Heart left ventricle (tissue), 16 donors: ENCODE measurements around the gene FNIP1. TPM values are rescaled to one million over a fixed set of nuclear protein-coding genes. Genes with fewer than 3 reads are reported as not detected.
A peak's percentile ranks its signal among the peaks of the same experiment; 100 is the strongest.

Source experiments
- ATAC-seq, 4 donors: fragments of 200-7000 bp; cut with Tn5 transposase; one replicate each; pipeline ENCODE4 v1.9.1; 2020 to 2022; ENCODE audit warnings: moderate library complexity in 4 of 4, mild to moderate bottlenecking in 3 of 4, moderate number of reproducible peaks in 1 of 4
- DNase-seq, 5 donors: peaks; one replicate each; pipeline ENCODE4 v3.0.0-alpha.2; 2020
- H3K27ac ChIP-seq, 12 donors: fragments of 200-600 bp; sonication (generic) in 4 of 12; one replicate each; pipeline versions ENCODE4 v1.5.0 to v1.8.0; 2016 to 2022; ENCODE audit warnings: mild to moderate bottlenecking in 2 of 12
- H3K27me3 ChIP-seq, 9 donors: fragments of 200-600 bp; sonication (generic) in 2 of 9; one replicate each; pipeline versions ENCODE4 v1.5.1 to v1.8.0; 2016 to 2022; ENCODE audit warnings: mild to moderate bottlenecking in 3 of 9
- H3K36me3 ChIP-seq, 9 donors: fragments of 200-600 bp; sonication (generic) in 2 of 9; one replicate each; pipeline versions ENCODE4 v1.5.0 to v1.8.0; 2018 to 2022; ENCODE audit warnings: mild to moderate bottlenecking in 2 of 9
- H3K4me1 ChIP-seq, 12 donors: fragments of 200-600 bp; sonication (generic) in 4 of 12; one replicate each; pipeline versions ENCODE4 v1.5.0 to v1.8.0; 2016 to 2022; ENCODE audit warnings: mild to moderate bottlenecking in 3 of 12
- H3K4me3 ChIP-seq, 12 donors: fragments of 200-600 bp; sonication (generic) in 4 of 12; one replicate each; pipeline versions ENCODE4 v1.5.0 to v1.8.0; 2017 to 2022; ENCODE audit warnings: mild to moderate bottlenecking in 9 of 12, moderate library complexity in 4 of 12
- H3K9me3 ChIP-seq, 12 donors: fragments of 200-600 bp; sonication (generic) in 4 of 12; one replicate each; pipeline versions ENCODE4 v1.5.0 to v1.8.0; 2016 to 2022; ENCODE audit warnings: mild to moderate bottlenecking in 1 of 12
- CTCF ChIP-seq, 12 donors: fragments of 200-600 bp; sonication (generic) in 4 of 12; IDR thresholded peaks; one replicate each; pipeline versions ENCODE4 v1.5.0 to v1.8.0; 2018 to 2022; ENCODE audit warnings: antibody characterized with exemption in 12 of 12, mild to moderate bottlenecking in 5 of 12
- POLR2A ChIP-seq, 2 donors: fragments of 450-650 bp; IDR thresholded peaks; one replicate each; pipeline ENCODE4 v1.6.1; 2017; ENCODE audit warnings: antibody characterized with exemption in 2 of 2, mild to moderate bottlenecking in 2 of 2, moderate library complexity in 2 of 2
- WGBS, 4 donors: extraction: QIAGEN DNeasy Blood & Tissue Kit in 2 of 4; methylation state at CpG; one replicate each; pipeline versions ENCODE4 v1.1.5 to v1.1.7; 2013 to 2018; 5-methylcytosine and 5-hydroxymethylcytosine counted together
- intact Hi-C, 10 donors: fragments of 100-400 bp; cut with DNase I; formaldehyde crosslinking; loops; one replicate each; pipeline versions ENCODE4 v1.11.1 to v1.14.2; 2022
- polyA plus RNA-seq, 2 donors: library from polyadenylated mRNA; stranded (reverse); fragments of 200-250 nt; gene quantifications; one replicate each; pipeline ENCODE4 v1.2.3, GENCODE V29; 2013
- total RNA-seq, 9 donors: library from RNA; depleted of rRNA in 2 of 9; stranded (reverse); fragments of >200 nt in 2 of 9; fragmentation: NEBNext Ultra II Directional in 3 of 9; extraction: Animal tissue kit (Norgen Biotek cat#: 25700) in 3 of 9; gene quantifications; one replicate each; pipeline versions ENCODE4 v1.1.0 to v1.2.4, GENCODE V29; 2016 to 2023
- donor health status: ischemic (EF 13 %, LVEDD 7.1; RV severe dilation, severe dysfunction).
- donor health status: healthy with polysubstance abuse.
- donor health status: DM: no; HTN: yes; CAD: no.
- donor health status: DM: no; HTN: no; CAD: no.
- donor health status: ischemic (EF 25% LVEDD 6.9; RV normal size, moderate dysfunction).
- donor health status: ischemic (EF 25% LVEDD 5.7; RV mildly dilated, moderate dysfunction).
- donor health status: healthy.
- donor health status: DM: yes; HTN: yes; CAD: no.
- donor health status: ischemic (EF 35%, LVEDD 5.7; RV mildly dilated, moderate dysfunction).
- donor health status: nonischemic (EF 11% LVEDD 7.7; RV severe dilation, severe dysfunction).
- donor health status: DM: yes; HTN: yes; CAD: no.
- donor health status: PGD.
- donor health status: ischemic (EF 29% LVEDD 5.4; RV normal size, mild dysfunction).
- donor health status: nonischemic (EF 23%, LVEDD 6.1; RV moderate dilation, normal function).

Gene FNIP1
- total and polyA plus RNA-seq, 11 donors, result 5.6 to 41.3 (median 33.7) TPM

GRCh38 chr5:131706281-131706680 lies 90.5 kb downstream of the FNIP1 start:
- TF ChIP-seq CTCF (IDR thresholded peaks at IDR 0.05) (no peak), POLR2A (IDR thresholded peaks at IDR 0.05) (no peak)

GRCh38 chr5:131694926-131695325 lies 101.9 kb downstream of the FNIP1 start:
- Histone ChIP-seq H3K27ac (no peak overlapping the region), H3K27me3 (no peaks in the 10 kb centered on the region), H3K9me3 (peaks cover 0 to 11% (median 0%) of the 10 kb centered on the region in 12 donors), H3K4me3 (no peak overlapping the region), H3K36me3 (peaks cover 0 to 77% (median 63%) of the 10 kb centered on the region in 9 donors), H3K4me1 (no peaks in the 10 kb centered on the region)
- TF ChIP-seq POLR2A (IDR thresholded peaks at IDR 0.05) (no peak), CTCF (IDR thresholded peaks at IDR 0.05) (no peak)
- intact Hi-C loops, result loop anchor here in 1 of 10 donors (10.0 kb wide), 1 partner anchor 100 kb away; the partner anchor contains the start of gene FNIP1
- 96 to 100% (median 98%) methylated on average over 4 of the region's 4 CpGs for WGBS, 4 donors
- ATAC-seq, result no peak
- no peak for DNase-seq

More at GRCh38 chr5:131706281-131706680, 90.5 kb downstream of the FNIP1 start:
- no peak overlapping the region for H3K4me3 ChIP-seq
- ATAC-seq, result no peak
- H3K36me3 ChIP-seq, result peaks cover 0 to 91% (median 61%) of the 10 kb centered on the region in 9 donors
- intact Hi-C loops, result loop anchor here in 3 of 10 donors (10.0 kb wide), 1 partner anchor 89 kb away; the partner anchor contains the start of gene FNIP1 (in 3 of the 3)
- WGBS, 4 donors, result 82 to 89% (median 86%) methylated on average over 5 of the region's 5 CpGs
- no peaks in the 10 kb centered on the region for H3K9me3 ChIP-seq
- H3K27me3 ChIP-seq, result no peaks in the 10 kb centered on the region
- H3K4me1 ChIP-seq, result peaks cover 0 to 13% (median 0%) of the 10 kb centered on the region in 12 donors
- DNase-seq, result peak in 1 of 5 donors; percentile 30
- peak overlapping the region in 1 of 12 donors; percentile 59 for H3K27ac ChIP-seq

GRCh38 chr5:131693894-131694293 lies 102.9 kb downstream of the FNIP1 start:
- Histone ChIP-seq H3K9me3 (peaks cover 0 to 11% (median 0%) of the 10 kb centered on the region in 12 donors), H3K36me3 (peaks cover 0 to 80% (median 62%) of the 10 kb centered on the region in 9 donors), H3K27me3 (no peaks in the 10 kb centered on the region), H3K4me3 (no peak overlapping the region), H3K4me1 (no peaks in the 10 kb centered on the region), H3K27ac (no peak overlapping the region)
- DNase-seq (no peak), ATAC-seq (no peak)
- intact Hi-C loops, result loop anchor here in 1 of 10 donors (10.0 kb wide), 1 partner anchor 101 kb away; the partner anchor contains the start of gene FNIP1
- WGBS, 4 donors, result 94 to 99% (median 98%) methylated on average over 1 of the region's 1 CpG
- TF ChIP-seq CTCF (IDR thresholded peaks at IDR 0.05) (no peak), POLR2A (IDR thresholded peaks at IDR 0.05) (no peak)

- Histone ChIP-seq H3K4me3 (no peak overlapping the region), H3K27ac (no peak overlapping the region), H3K36me3 (peaks cover 0 to 50% (median 20%) of the 10 kb centered on the region in 9 donors), H3K27me3 (no peaks in the 10 kb centered on the region), H3K9me3 (peaks cover 0 to 5% (median 0%) of the 10 kb centered on the region in 12 donors), H3K4me1 (peaks cover 0 to 9% (median 0%) of the 10 kb centered on the region in 12 donors)
- TF ChIP-seq POLR2A (IDR thresholded peaks at IDR 0.05), result no peak
- TF ChIP-seq CTCF (IDR thresholded peaks at IDR 0.05), result no peak
- ATAC-seq (no peak), DNase-seq (no peak)
- 91 to 97% (median 95%) methylated on average over 7 of the region's 7 CpGs for WGBS, 4 donors
- intact Hi-C loops, result no loop called here
Measured at GRCh38 chr5:131685516-131686171, 111.2 kb downstream of the FNIP1 start.
